ENCODE measurements around the gene KLHL10. TPM values are rescaled to one million over a fixed set of nuclear protein-coding genes. Genes with fewer than 3 reads are reported as not detected.
A peak's percentile ranks its signal among the peaks of the same experiment; 100 is the strongest.

The KLHL10 gene
- total and polyA plus RNA-seq, 4 donors, result 0.03 to 0.17 (median 0.07) TPM; not detected in 1

DNA sequence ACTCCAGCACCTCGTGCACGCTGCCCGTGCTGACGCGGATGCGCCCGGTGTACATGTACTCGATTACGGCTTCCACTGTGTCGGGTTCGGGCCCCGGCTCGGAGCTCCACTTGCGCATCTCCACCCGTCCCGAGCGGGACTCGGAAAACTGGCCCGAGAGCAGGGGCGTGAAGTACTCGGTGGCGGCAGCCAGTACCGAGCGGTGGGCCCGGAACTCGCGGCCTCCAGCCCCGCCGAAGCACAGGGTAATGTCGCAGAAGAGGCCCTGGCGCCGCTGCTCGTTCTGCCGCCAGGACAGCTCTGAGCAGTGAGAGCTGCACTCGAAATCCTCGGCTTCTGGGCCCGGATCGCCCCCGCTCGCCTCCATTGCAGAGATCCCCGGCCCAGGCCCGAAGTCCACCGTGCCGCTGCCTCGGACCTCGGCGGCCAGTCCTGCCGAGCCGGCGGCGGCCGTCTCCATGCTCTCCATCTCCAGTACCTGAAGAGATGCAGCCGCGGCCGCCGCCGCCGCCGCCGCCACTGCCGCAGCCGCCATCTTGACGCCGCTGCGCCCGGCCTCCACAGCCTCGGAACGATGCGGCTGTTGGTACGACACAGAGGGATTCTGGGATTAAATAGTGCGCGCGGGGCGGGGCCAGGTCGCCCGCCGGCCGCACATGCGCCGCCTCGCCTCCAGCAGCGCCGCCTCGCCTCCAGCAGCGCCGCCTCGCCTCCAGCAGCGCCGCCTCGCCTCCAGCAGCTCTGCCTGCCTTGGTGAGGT, 27.4 kb downstream of the KLHL10 start, which contains the start of gene KLHL11 (continued):
- TF ChIP-seq, protein P1, sequence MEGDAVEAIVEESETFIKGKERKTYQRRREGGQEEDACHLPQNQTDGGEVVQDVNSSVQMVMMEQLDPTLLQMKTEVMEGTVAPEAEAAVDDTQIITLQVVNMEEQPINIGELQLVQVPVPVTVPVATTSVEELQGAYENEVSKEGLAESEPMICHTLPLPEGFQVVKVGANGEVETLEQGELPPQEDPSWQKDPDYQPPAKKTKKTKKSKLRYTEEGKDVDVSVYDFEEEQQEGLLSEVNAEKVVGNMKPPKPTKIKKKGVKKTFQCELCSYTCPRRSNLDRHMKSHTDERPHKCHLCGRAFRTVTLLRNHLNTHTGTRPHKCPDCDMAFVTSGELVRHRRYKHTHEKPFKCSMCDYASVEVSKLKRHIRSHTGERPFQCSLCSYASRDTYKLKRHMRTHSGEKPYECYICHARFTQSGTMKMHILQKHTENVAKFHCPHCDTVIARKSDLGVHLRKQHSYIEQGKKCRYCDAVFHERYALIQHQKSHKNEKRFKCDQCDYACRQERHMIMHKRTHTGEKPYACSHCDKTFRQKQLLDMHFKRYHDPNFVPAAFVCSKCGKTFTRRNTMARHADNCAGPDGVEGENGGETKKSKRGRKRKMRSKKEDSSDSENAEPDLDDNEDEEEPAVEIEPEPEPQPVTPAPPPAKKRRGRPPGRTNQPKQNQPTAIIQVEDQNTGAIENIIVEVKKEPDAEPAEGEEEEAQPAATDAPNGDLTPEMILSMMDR (IDR thresholded peaks at IDR 0.05; ENCODE audit: low read depth, low read length, missing input control), result peak; percentile 12
- TF ChIP-seq FOXA2 (IDR thresholded peaks at IDR 0.05) (no peak), NR2F2 (IDR thresholded peaks at IDR 0.05) (no peak)

DNA sequence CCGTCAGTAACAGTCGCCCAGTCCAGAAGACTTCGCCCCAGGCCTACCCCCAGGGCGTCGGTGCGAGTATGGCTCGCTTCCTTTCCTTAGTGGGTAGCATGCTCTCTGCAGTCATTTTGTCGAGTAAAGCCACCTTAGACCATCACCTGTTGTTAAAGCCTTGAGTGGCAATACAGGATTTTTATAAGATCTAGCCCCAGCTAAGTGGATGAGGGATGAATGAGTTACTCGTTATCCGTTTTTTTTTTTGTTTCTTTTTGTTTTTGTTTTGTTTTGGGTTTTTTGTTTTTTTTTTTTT, 27.9 kb downstream of the KLHL10 start:
- peak overlapping the region in 1 of 2 donors; percentile 64 for H3K27ac ChIP-seq (ENCODE audit: low read depth in 1 of 2, low read length in 2 of 2)
- TF ChIP-seq RXRA (IDR thresholded peaks at IDR 0.05) (no peak), HNF4A (conservative IDR thresholded peaks at IDR 0.05) (peak in 1 of 2 donors; percentile 26)
- H3K4me1 ChIP-seq (ENCODE audit: control insufficient read depth in 4 of 4, insufficient read depth in 4 of 4, low read length in 3 of 4), result peaks cover 10 to 45% (median 30%) of the 10 kb centered on the region in 4 donors
- WGBS, result 1% methylated on average over 10 of the region's 10 CpGs
- peak overlapping the region in 1 of 3 donors; percentile 90 for H3K4me3 ChIP-seq (ENCODE audit: low read depth in 1 of 3, low read length in 3 of 3)
- H3K9ac ChIP-seq (ENCODE audit: low read depth in 1 of 2, low read length in 2 of 2), result peak overlapping the region in 1 of 2 donors; percentile 48
- peaks cover 3 to 15% (median 11%) of the 10 kb centered on the region in 4 donors for H3K36me3 ChIP-seq (ENCODE audit: control insufficient read depth in 4 of 4, insufficient read depth in 3 of 4, low read depth in 1 of 4, low read length in 3 of 4)
- H3K9me3 ChIP-seq (ENCODE audit: control insufficient read depth in 4 of 4, low read length in 3 of 4), result no peaks in the 10 kb centered on the region
- no peak for DNase-seq (ENCODE audit: low spot score)
- no peaks in the 10 kb centered on the region for H3K27me3 ChIP-seq (ENCODE audit: control insufficient read depth in 4 of 4, insufficient read depth in 4 of 4, low read length in 3 of 4)

DNA sequence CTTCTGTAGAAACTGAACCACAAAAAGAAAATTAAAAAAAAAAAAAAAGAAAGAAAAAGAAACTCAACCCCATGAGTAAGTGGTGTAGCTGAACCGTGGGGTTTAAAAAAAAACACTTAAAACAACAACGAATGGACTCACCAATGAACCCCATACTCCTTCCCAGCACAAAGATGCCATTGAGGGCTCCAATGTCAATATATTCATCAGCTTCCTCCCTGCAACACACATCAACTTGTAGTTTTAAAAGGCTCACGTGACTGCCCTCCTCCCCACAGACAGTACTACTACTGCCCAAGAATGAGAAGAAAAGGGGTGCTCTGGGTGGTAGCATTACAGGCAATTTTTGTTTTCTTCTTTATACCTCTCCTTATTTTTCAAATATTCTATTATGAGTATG, 30.9 kb downstream of the KLHL10 start:
- Histone ChIP-seq H3K9me3 (ENCODE audit: control insufficient read depth in 4 of 4, low read length in 3 of 4) (no peaks in the 10 kb centered on the region), H3K27me3 (ENCODE audit: control insufficient read depth in 4 of 4, insufficient read depth in 4 of 4, low read length in 3 of 4) (no peaks in the 10 kb centered on the region), H3K27ac (ENCODE audit: low read depth in 1 of 2, low read length in 2 of 2) (no peak overlapping the region), H3K4me1 (ENCODE audit: control insufficient read depth in 4 of 4, insufficient read depth in 4 of 4, low read length in 3 of 4) (peaks cover 9 to 48% (median 35%) of the 10 kb centered on the region in 4 donors), H3K9ac (ENCODE audit: low read depth in 1 of 2, low read length in 2 of 2) (no peak overlapping the region), H3K4me3 (ENCODE audit: low read depth in 1 of 3, low read length in 3 of 3) (no peak overlapping the region), H3K36me3 (ENCODE audit: control insufficient read depth in 4 of 4, insufficient read depth in 3 of 4, low read depth in 1 of 4, low read length in 3 of 4) (peaks cover 11 to 18% (median 16%) of the 10 kb centered on the region in 4 donors)
- no peak for DNase-seq (ENCODE audit: low spot score)
- TF ChIP-seq RAD21 (IDR thresholded peaks at IDR 0.05) (no peak), TAF1 (conservative IDR thresholded peaks at IDR 0.05) (no peak), JUND (IDR thresholded peaks at IDR 0.05) (no peak), NR2F2 (IDR thresholded peaks at IDR 0.05) (no peak), YY1 (IDR thresholded peaks at IDR 0.05) (no peak), GABPA (IDR thresholded peaks at IDR 0.05 in 1 of 2, conservative IDR thresholded peaks at IDR 0.05 in 1 of 2) (no peak), HNF4A (conservative IDR thresholded peaks at IDR 0.05) (no peak), RXRA (IDR thresholded peaks at IDR 0.05) (no peak), EGR1 (IDR thresholded peaks at IDR 0.05; ENCODE audit: low read depth in 2 of 2) (no peak), FOXA1 (IDR thresholded peaks at IDR 0.05) (no peak), FOXA2 (IDR thresholded peaks at IDR 0.05) (no peak), SP1 (IDR thresholded peaks at IDR 0.05) (no peak)
- TF ChIP-seq, protein P1 (IDR thresholded peaks at IDR 0.05; ENCODE audit: low read depth, low read length, missing input control), result no peak
- TF ChIP-seq, protein P2, sequence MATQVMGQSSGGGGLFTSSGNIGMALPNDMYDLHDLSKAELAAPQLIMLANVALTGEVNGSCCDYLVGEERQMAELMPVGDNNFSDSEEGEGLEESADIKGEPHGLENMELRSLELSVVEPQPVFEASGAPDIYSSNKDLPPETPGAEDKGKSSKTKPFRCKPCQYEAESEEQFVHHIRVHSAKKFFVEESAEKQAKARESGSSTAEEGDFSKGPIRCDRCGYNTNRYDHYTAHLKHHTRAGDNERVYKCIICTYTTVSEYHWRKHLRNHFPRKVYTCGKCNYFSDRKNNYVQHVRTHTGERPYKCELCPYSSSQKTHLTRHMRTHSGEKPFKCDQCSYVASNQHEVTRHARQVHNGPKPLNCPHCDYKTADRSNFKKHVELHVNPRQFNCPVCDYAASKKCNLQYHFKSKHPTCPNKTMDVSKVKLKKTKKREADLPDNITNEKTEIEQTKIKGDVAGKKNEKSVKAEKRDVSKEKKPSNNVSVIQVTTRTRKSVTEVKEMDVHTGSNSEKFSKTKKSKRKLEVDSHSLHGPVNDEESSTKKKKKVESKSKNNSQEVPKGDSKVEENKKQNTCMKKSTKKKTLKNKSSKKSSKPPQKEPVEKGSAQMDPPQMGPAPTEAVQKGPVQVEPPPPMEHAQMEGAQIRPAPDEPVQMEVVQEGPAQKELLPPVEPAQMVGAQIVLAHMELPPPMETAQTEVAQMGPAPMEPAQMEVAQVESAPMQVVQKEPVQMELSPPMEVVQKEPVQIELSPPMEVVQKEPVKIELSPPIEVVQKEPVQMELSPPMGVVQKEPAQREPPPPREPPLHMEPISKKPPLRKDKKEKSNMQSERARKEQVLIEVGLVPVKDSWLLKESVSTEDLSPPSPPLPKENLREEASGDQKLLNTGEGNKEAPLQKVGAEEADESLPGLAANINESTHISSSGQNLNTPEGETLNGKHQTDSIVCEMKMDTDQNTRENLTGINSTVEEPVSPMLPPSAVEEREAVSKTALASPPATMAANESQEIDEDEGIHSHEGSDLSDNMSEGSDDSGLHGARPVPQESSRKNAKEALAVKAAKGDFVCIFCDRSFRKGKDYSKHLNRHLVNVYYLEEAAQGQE (IDR thresholded peaks at IDR 0.05), result no peak
- TF ChIP-seq, protein P3, sequence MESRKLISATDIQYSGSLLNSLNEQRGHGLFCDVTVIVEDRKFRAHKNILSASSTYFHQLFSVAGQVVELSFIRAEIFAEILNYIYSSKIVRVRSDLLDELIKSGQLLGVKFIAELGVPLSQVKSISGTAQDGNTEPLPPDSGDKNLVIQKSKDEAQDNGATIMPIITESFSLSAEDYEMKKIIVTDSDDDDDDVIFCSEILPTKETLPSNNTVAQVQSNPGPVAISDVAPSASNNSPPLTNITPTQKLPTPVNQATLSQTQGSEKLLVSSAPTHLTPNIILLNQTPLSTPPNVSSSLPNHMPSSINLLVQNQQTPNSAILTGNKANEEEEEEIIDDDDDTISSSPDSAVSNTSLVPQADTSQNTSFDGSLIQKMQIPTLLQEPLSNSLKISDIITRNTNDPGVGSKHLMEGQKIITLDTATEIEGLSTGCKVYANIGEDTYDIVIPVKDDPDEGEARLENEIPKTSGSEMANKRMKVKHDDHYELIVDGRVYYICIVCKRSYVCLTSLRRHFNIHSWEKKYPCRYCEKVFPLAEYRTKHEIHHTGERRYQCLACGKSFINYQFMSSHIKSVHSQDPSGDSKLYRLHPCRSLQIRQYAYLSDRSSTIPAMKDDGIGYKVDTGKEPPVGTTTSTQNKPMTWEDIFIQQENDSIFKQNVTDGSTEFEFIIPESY (IDR thresholded peaks at IDR 0.05), result no peak
- TF ChIP-seq, protein P4, sequence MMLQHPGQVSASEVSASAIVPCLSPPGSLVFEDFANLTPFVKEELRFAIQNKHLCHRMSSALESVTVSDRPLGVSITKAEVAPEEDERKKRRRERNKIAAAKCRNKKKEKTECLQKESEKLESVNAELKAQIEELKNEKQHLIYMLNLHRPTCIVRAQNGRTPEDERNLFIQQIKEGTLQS (IDR thresholded peaks at IDR 0.05), result no peak
- WGBS, result 83% methylated on average over 3 of the region's 3 CpGs

Data from liver (tissue), 9 donors.